ENCODE data around the gene DENND11. TPM values are rescaled to one million over a fixed set of nuclear protein-coding genes. Genes with fewer than 3 reads are reported as not detected.

The DENND11 gene
- total RNA-seq = 8.5 TPM
- long read RNA-seq, full-length matches to known transcripts = 5 of 13 reads
- long read RNA-seq, partial matches to known transcripts = 1 of 13 reads
- long read RNA-seq, other reads (novel, unspliced or antisense) = 7 of 13 reads

GRCh38 chr7:141702047-141702567, at the start of gene DENND11:
DENND11 (minus strand) TSS chr7:141702166; CDS start chr7:141702153, 13 bp downstream.
- peak within 1 kb of the TSS; percentile 93 for H3K4me3 ChIP-seq
- no peak for TF ChIP-seq CTCF (IDR thresholded peaks at IDR 0.05; ENCODE audit: borderline replicate concordance)
- peaks cover 47% of the 10 kb centered on the region for H3K4me1 ChIP-seq
- H3K27me3 ChIP-seq (ENCODE audit: low read depth) = no peaks in the 10 kb centered on the region
- H3K27ac ChIP-seq (replicated peaks) = peak within 1 kb of the TSS; percentile 91
- DNase-seq = peak; percentile 56
- intact Hi-C loops (cut with micrococcal nuclease) = no loop called here
- no peaks in the 10 kb centered on the region for H3K36me3 ChIP-seq
- H3K9me3 ChIP-seq (replicated peaks) = no peaks in the 10 kb centered on the region

GRCh38 chr7:141748396-141748795, 46.4 kb upstream of the DENND11 start:
- intact Hi-C loops (cut with micrococcal nuclease) = no loop called here
- no peak for TF ChIP-seq CTCF (IDR thresholded peaks at IDR 0.05; ENCODE audit: borderline replicate concordance)
- H3K27ac ChIP-seq (replicated peaks) = no peak overlapping the region
- H3K4me3 ChIP-seq = no peak overlapping the region
- peaks cover 100% of the 10 kb centered on the region for H3K36me3 ChIP-seq
- H3K9me3 ChIP-seq (replicated peaks) = peaks cover 33% of the 10 kb centered on the region
- no peak for DNase-seq
- no peaks in the 10 kb centered on the region for H3K4me1 ChIP-seq
- H3K27me3 ChIP-seq (ENCODE audit: low read depth) = no peaks in the 10 kb centered on the region

- DNase-seq = no peak
- intact Hi-C loops (cut with micrococcal nuclease) = no loop called here
- Histone ChIP-seq H3K4me1 (peaks cover 18% of the 10 kb centered on the region), H3K27ac (replicated peaks) (no peak overlapping the region), H3K9me3 (replicated peaks) (no peaks in the 10 kb centered on the region), H3K36me3 (peaks cover 97% of the 10 kb centered on the region), H3K27me3 (ENCODE audit: low read depth) (no peaks in the 10 kb centered on the region), H3K4me3 (no peak overlapping the region)
- TF ChIP-seq CTCF (IDR thresholded peaks at IDR 0.05; ENCODE audit: borderline replicate concordance) = no peak
Measured at GRCh38 chr7:141744131-141744530, 42.2 kb upstream of the DENND11 start.

- no peak for DNase-seq
- H3K36me3 ChIP-seq = peaks cover 78% of the 10 kb centered on the region
- H3K27ac ChIP-seq (replicated peaks) = no peak overlapping the region
- no peaks in the 10 kb centered on the region for H3K27me3 ChIP-seq (ENCODE audit: low read depth)
- intact Hi-C loops (cut with micrococcal nuclease) = no loop called here
- no peaks in the 10 kb centered on the region for H3K9me3 ChIP-seq (replicated peaks)
- peaks cover 34% of the 10 kb centered on the region for H3K4me1 ChIP-seq
- no peak for TF ChIP-seq CTCF (IDR thresholded peaks at IDR 0.05; ENCODE audit: borderline replicate concordance)
- H3K4me3 ChIP-seq = no peak overlapping the region
Measured at GRCh38 chr7:141742229-141742628, 40.3 kb upstream of the DENND11 start.

- TF ChIP-seq CTCF (IDR thresholded peaks at IDR 0.05; ENCODE audit: borderline replicate concordance) = no peak
- Histone ChIP-seq H3K27ac (replicated peaks) (no peak overlapping the region), H3K4me1 (peaks cover 37% of the 10 kb centered on the region), H3K27me3 (ENCODE audit: low read depth) (no peaks in the 10 kb centered on the region), H3K36me3 (peaks cover 48% of the 10 kb centered on the region), H3K9me3 (replicated peaks) (no peaks in the 10 kb centered on the region), H3K4me3 (peak overlapping the region; percentile 84)
- intact Hi-C loops (cut with micrococcal nuclease) = loop anchor here (10.0 kb wide), 1 partner anchor 84 kb away; no protein-coding TSS in a partner anchor
- no peak for DNase-seq
Measured at GRCh38 chr7:141739250-141739649, 37.3 kb upstream of the DENND11 start.
